Retinal pigment epithelial cell (primary cell): ENCODE measurements around the gene VSX1.

Source experiments
- DNase-seq: peaks from one replicate; pipeline ENCODE4 v3.0.0-alpha.2; 2010; ENCODE audit warnings: low read depth
- H3K4me3 ChIP-seq: 2 replicates; pipeline ENCODE4 v1.5.1; 2011; ENCODE audit warnings: mild to moderate bottlenecking, low read length, control low read depth, moderate library complexity
- TF ChIP-seq, protein P1 (sequence below): conservative IDR thresholded peaks from 2 replicates; pipeline ENCODE4 v1.5.1; 2011; ENCODE audit warnings: low read depth, low read length, control low read depth, inconsistent platforms

VSX1 gene

DNA sequence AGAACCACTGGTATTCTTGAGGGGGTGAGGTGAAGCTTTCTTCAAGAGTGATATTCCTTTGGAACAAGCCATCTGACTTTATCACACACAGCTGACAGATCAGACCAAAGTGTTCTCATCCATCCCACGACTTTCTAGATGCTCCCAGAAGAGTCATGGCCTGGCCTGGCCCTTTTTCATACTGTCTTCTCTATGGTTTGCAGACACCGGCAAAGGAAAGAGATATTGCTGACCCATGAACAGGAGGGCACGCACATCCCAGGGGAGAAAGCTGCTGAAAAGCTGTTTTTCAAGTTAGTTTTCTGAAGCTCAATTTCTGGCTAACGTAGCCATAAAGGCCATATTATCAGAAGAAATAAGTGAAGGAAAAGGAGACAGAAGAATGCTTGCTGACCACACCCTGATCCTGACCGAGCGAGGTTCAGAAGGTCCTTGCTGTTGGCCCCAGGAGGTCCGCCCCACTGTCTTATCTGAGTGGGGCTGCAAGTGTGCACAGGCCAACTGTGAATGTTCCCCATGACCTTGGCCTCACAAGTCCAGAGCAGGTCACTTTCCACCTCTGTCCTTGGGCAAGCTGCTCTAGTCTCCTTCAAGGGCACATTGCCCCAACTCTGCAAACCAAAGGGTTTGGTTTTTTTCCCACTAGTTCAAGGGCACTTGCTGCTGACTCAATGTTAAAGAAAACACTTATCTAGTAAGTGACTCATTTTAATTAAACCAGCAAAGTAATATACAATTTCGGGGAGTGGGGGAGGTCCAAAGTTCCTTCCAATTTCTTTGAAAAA is 26.0 kb downstream of the VSX1 start:
- DNase-seq: no peak
- H3K4me3 ChIP-seq: no peak overlapping the region
- TF ChIP-seq, protein P1, sequence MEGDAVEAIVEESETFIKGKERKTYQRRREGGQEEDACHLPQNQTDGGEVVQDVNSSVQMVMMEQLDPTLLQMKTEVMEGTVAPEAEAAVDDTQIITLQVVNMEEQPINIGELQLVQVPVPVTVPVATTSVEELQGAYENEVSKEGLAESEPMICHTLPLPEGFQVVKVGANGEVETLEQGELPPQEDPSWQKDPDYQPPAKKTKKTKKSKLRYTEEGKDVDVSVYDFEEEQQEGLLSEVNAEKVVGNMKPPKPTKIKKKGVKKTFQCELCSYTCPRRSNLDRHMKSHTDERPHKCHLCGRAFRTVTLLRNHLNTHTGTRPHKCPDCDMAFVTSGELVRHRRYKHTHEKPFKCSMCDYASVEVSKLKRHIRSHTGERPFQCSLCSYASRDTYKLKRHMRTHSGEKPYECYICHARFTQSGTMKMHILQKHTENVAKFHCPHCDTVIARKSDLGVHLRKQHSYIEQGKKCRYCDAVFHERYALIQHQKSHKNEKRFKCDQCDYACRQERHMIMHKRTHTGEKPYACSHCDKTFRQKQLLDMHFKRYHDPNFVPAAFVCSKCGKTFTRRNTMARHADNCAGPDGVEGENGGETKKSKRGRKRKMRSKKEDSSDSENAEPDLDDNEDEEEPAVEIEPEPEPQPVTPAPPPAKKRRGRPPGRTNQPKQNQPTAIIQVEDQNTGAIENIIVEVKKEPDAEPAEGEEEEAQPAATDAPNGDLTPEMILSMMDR: no peak

- no peak overlapping the region for H3K4me3 ChIP-seq
- DNase-seq: no peak
These were observed 26.8 kb downstream of the VSX1 start for GRCh38 chr20:25054995-25055629.

GRCh38 chr20:25054096-25054820 is 27.7 kb downstream of the VSX1 start:
- no peak overlapping the region for H3K4me3 ChIP-seq
- DNase-seq: no peak
- TF ChIP-seq, protein P1: no peak

More at GRCh38 chr20:25054995-25055629, 26.8 kb downstream of the VSX1 start:
- TF ChIP-seq, protein P1: no peak

GRCh38 chr20:25053255-25054031 is 28.5 kb downstream of the VSX1 start:
- DNase-seq: no peak
- no peak overlapping the region for H3K4me3 ChIP-seq
- TF ChIP-seq, protein P1: no peak

- no peak overlapping the region for H3K4me3 ChIP-seq
- no peak for DNase-seq
- TF ChIP-seq, protein P1: no peak
These were observed 29.4 kb downstream of the VSX1 start for GRCh38 chr20:25052255-25053194.
